GM21717 (cell line): ENCODE data around the gene TRIM67.

Experiments
- ATAC-seq: cut with Tn5 transposase; IDR thresholded peaks from one replicate; pipeline ENCODE4 v1.9.1; 2021; ENCODE audit warnings: mild to moderate bottlenecking, moderate library complexity; ENCODE audit not compliant: unreplicated experiment

TRIM67 gene

GRCh38 chr1:231183639-231184590, 22.1 kb downstream of the TRIM67 start:
- ATAC-seq, result no peak

DNA sequence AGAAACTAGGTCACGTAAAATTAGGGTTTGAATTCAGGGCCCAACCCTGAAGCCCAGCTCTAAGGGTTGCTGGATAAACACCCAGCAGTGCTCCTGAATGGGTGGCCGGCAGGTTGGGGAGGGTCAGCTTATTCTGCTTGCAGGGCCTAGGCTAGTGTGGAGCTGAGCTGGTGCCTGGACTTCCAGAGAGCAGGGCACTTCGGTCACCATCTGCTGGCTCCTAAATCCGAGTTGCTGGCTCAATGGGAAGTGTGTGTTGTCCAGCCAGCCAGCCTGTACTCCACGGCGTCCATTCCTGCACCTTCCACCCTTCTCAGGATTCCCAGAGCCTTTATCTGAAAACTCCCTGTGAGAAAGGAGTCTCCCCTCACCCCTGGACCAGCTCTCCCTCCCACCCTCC, 23.0 kb downstream of the TRIM67 start:
- no peak for ATAC-seq

- no peak for ATAC-seq
These were observed 23.5 kb downstream of the TRIM67 start for GRCh38 chr1:231185391-231185790.

GRCh38 chr1:231186356-231187115, 24.7 kb downstream of the TRIM67 start:
- ATAC-seq, result no peak

- no peak for ATAC-seq
These were observed 25.7 kb downstream of the TRIM67 start for GRCh38 chr1:231187571-231187970.

GRCh38 chr1:231188072-231188471, 26.2 kb downstream of the TRIM67 start:
- no peak for ATAC-seq

GRCh38 chr1:231188768-231189167, 26.9 kb downstream of the TRIM67 start:
- no peak for ATAC-seq

DNA sequence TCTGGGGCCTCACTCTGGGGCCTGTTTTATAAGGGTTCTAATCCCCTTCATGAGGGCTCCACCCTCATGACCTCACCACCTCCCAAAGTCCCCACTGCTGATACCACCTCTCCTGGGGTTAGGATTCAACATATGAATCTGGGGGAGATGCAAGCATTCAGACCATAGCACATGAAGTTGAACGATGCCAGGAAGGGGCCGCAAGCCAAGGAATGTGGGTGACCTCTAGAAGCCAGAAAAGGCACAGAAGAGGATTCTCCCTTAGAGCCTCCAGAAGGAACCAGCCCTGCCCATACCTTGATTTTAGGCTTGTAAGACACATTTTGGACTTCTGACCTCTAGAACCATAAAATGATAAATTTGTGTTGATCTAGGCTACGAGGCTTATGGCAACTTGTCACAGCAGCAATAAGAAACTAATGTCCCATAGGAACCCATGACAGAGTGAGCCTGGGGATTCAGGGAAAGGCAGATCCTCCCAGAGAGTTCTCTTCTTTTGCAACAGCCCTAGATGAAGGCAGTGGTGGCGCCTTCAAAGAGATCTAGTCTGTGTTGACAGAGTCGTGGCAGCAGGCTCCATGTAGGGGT, 27.9 kb downstream of the TRIM67 start:
- no peak for ATAC-seq

- no peak for ATAC-seq
These were observed 28.6 kb downstream of the TRIM67 start for GRCh38 chr1:231190456-231190855.

DNA sequence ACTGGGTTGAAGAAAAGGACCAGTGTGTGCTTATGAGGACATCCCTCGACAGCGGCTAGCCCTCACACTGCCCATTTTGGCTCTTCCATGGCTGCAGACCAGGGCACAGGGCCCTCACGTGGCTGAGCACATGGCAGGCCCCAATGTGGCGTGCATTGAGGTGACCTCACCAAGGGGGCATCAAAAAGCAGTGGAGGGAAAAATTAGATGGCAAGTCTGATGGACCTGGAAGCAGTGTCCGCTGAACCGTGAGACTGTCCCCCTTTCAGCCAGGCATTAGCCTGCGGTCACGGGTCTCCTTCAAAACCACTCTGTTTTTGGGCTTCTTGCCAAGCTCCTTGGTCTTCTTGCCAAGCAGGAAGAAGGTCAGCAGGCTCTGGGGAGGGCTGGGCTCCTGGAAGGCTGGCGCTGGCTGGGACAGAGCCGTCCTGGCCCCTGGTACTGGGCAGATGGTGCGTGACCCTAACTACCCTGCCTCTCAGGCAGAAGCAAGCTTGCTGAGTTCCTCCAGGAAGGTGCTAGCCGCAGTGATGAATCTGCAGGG, 30.8 kb downstream of the TRIM67 start:
- ATAC-seq, result no peak

DNA sequence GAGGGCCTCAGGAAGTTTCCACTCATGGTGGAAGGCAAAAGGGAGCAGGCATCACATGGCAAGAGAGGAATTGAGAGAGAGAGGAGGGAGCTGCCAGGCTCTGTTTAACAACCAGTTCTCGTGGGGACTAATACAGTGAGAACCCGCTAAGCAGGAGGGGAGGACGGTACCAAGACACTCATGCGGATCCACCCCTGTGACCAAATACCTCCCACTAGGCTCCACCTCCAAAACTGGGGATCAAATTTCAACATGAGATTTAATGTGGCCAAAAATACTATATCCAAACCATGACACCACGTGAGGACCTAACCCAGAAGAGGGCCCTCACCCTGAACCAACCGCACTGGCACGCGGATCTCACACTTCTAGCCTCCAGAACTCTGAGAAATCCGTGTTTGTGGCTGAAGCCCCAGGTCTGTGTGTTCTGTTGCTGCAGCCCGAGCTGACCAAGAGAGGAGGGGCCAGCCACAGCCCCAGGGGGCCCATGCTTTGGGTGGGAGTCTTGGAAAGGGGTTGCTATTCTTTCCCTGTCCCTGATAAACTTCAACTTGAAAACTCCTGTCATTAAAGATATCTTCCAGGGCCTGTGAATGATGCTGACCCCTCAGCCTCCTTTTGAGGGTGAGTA, 32.0 kb downstream of the TRIM67 start:
- no peak for ATAC-seq

DNA sequence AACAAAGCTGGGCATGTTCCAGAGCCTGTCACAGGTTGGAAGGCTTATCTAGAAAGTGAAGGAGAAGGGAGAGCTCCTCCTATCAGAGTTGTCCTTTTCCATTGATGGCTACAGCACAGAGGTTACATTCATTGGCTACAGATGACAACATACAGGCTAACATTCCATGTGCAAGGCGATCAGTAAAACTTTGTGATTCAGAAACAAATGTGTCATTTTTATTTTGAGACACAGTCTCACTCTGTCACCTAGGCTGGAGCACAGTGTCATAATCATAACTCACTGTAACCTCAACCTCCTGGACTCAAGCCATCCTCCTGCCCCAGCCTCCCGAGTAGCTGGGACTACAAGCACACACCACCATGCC, 32.6 kb downstream of the TRIM67 start:
- ATAC-seq, result no peak

DNA sequence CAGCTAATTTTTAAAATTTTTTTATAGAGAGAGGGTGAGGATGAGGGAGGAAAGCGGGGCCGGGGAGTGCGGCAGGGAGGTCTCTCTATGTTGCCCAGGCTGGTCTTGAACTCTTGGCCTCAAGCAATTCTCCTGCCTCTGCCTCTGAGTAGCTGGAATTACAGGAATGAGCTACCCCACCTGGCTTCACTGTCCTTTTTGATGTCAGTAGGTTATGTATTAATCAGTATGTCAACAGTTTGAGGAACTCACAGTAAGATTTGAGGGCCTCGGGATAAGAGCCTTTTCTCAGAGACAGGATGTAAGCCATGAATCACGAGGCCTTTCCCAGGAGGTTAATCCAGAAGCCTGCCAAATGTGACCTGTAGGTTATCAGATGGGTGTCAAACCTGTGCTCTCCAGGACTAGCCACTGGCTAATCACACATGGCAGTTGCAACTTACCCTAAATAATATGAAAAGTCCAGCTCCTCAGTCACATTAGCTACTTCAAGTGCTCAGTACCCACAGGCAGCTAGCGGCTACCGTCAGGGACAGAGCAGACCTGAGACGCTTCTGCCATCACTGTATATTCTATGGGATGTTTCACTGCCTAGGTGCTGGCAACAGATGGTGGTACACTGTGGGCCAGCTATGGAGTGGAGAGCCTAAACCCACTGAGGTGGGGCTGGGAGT, 33.1 kb downstream of the TRIM67 start:
- no peak for ATAC-seq

DNA sequence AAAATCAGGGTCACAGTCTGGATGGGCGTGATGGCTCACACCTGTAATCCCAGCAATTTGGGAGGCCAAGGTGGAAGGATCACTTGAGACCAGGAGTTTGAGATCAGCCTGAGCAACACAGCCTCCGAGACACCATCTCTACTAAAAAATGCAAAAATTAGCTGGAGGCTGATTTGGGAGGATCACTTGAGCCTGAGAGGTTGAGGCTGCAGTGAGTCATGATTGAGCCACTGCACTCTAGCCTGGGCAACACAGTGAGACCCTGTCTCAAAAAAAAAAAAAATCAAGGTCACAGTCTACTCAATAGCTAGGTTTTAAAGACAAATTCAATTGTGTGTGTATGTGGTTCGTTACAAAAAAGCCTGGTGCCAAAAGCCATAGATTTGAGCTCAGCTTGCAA, 34.4 kb downstream of the TRIM67 start:
- no peak for ATAC-seq

DNA sequence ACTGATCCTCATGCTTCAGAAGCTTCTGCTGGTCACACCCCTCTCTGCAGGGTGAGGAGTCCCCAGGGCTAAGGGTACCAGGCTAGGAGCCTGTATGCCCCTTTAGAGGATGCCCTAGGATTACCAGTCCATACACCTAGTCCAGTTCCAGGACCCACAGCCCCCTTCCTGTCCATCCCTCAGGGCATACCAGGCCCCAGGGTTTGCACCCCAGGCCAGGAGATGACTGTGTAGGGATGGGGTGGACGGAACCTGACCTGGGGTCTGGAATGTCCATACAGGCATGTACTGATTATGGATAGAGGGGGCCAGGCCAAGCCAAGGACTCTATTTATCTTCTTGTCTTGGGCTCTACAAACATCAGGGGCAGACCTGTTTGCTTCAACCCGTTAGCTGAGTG, 34.9 kb downstream of the TRIM67 start:
- ATAC-seq, result no peak

- no peak for ATAC-seq
These were observed 38.0 kb downstream of the TRIM67 start for GRCh38 chr1:231199868-231200267.

GRCh38 chr1:231200388-231201031, 38.7 kb downstream of the TRIM67 start:
- ATAC-seq, result no peak

DNA sequence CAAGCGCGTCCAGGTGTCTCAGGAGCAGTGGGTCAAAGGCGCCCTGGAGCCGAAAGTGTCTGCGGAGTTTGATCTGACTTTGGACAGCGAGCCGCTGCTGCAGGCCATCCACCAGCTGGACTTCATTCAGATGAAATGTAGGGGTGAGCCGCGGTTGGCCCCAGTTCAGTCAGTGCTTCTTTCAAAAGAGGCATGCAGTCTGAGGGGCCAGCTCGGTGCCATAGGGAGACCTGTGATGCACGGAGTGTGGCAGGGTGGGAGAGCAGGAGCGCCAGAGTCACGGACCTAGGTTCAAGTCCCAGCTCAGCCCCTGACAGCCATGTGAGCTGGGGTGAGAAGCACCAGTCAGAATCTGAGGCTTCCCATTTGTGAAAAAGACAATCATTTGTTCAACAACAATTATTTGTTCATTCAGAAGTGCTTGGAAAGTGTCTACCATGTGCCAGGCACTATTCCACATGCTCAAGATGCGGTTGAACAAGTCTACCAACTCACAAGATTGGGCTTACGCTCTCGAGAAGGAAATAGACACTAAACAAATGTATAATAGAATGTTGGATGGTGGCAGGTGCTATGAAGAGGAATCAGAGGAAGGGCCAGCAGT, 39.6 kb downstream of the TRIM67 start:
- ATAC-seq, result no peak

DNA sequence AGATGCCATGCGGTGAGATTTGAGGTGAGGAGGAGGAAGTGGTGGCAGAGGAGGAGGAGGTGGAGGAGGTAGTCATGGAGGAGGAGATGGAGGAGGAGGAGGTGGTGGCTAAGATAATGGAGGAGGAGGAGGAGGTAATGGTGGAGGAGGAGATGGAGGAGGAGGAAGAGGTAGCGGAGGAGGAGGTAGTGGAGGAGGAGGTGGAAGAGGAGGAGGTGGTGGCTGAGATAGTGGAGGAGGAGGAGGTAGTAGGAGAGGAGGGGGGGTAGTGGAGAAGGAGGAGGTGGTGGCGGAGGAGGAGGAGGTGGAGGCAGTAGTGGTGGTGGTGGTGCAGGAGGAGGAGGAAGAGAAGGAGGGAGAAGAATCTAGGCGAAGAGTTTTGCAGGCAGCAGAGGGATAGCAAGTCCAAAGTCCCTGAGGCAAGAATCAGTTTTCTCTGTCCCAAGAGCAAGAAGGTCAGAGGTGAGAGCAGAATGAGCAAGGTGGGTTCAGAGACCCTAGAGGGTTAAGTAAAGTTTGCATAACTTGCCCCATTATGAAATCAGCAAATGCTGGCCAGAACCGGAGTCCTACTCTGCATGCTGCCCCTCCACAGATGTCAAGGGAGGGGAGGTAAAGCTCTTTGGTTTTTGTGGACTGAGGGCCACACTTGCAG, 40.2 kb downstream of the TRIM67 start:
- no peak for ATAC-seq
